Gastroesophageal sphincter (tissue), 4 donors: ENCODE data around the gene FAM111A. TPM values are rescaled to one million over a fixed set of nuclear protein-coding genes. Genes with fewer than 3 reads are reported as not detected.

Experiments used
- ATAC-seq: fragments of 150-250 bp; one replicate; pipeline ENCODE4 v1.9.1; 2016; ENCODE audit warnings: mild to moderate bottlenecking, moderate library complexity
- H3K27ac ChIP-seq, 4 donors: fragments of 200-600 bp; sonication (generic) in 3 of 4; 1 replicate in 3 of 4; 2 replicates in 1 of 4; pipeline ENCODE4 v1.5.1; 2016 to 2019
- H3K27me3 ChIP-seq: fragments of 200-600 bp; sonication (generic); one replicate; pipeline ENCODE4 v1.5.1; 2019
- H3K36me3 ChIP-seq, 2 donors: fragments of 200-600 bp; sonication (generic); one replicate each; pipeline ENCODE4 v1.5.1; 2019; ENCODE audit warnings: control low read depth in 1 of 2
- H3K4me1 ChIP-seq, 3 donors: fragments of 200-600 bp; sonication (generic); 1 replicate in 2 of 3; 2 replicates in 1 of 3; pipeline ENCODE4 v1.5.1; 2016 to 2019; ENCODE audit warnings: control low read depth in 2 of 3
- H3K4me3 ChIP-seq, 2 donors: fragments of 200-600 bp; sonication (generic); one replicate each; pipeline ENCODE4 v1.5.1; 2019; ENCODE audit warnings: mild to moderate bottlenecking in 1 of 2, moderate library complexity in 1 of 2
- H3K9me3 ChIP-seq, 3 donors: fragments of 200-600 bp; sonication (generic); one replicate each; pipeline ENCODE4 v1.5.1; 2017 to 2019; ENCODE audit warnings: control low read depth in 2 of 3
- EP300 ChIP-seq: sonication (generic); formaldehyde crosslinking; IDR thresholded peaks from one replicate; pipeline ENCODE4 v1.6.1; 2017; ENCODE audit warnings: antibody characterized with exemption, mild to moderate bottlenecking
- POLR2A ChIP-seq, 2 donors: fragments of 450-650 bp; IDR thresholded peaks; one replicate each; pipeline ENCODE4 v1.6.1; 2017; ENCODE audit warnings: antibody characterized with exemption in 2 of 2, mild to moderate bottlenecking in 2 of 2, moderate library complexity in 1 of 2
- POLR2AphosphoS5 ChIP-seq: sonication (generic); formaldehyde crosslinking; IDR thresholded peaks from one replicate; pipeline ENCODE4 v1.6.1; 2017; ENCODE audit warnings: antibody characterized with exemption
- WGBS, 2 donors: methylation state at CpG; one replicate each; pipeline ENCODE4 v1.1.5; 2018; ENCODE audit warnings: low coverage in 1 of 2; 5-methylcytosine and 5-hydroxymethylcytosine counted together
- total RNA-seq, 4 donors: library from RNA; depleted of rRNA; stranded (reverse); fragments of >200 nt; gene quantifications; one replicate each; pipeline ENCODE4 v1.1.0, GENCODE V29; 2016
- TF ChIP-seq, protein P1 (sequence below), 4 experiments: fragments of 200-600 bp in 2 of 4; fragments of 450-650 bp in 2 of 4; sonication (generic) in 1 of 4; IDR thresholded peaks; one replicate each; pipeline ENCODE4 v1.5.1; 2017 to 2019; ENCODE audit warnings: antibody characterized with exemption in 4 of 4, mild to moderate bottlenecking in 2 of 4, moderate library complexity in 2 of 4

The FAM111A gene
- total RNA-seq, 4 donors from 2014 or later, result 12.8 to 49.2 (median 22.7) TPM

DNA sequence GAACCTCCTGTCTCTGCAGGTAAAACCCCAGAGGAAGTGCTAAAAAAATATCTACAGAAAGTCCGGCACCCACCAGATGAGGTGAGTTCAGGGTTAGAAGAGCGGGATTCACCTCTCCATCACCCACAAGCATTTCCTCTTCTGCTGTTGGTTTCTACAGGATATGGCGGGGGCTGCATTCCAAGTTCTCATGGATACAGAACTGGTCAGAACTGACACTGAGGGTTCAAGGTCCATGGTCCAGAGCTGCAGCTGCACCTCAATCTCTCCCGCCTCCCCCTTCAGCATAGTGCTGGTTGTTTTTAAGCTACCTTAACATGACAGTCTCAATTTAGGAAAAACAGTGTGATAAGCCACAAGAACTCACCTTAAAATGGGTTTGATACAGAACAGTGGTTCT is 48.4 kb downstream of the FAM111A start:
- Histone ChIP-seq H3K4me3 (no peak overlapping the region), H3K27me3 (no peaks in the 10 kb centered on the region), H3K27ac (no peak overlapping the region), H3K9me3 (no peaks in the 10 kb centered on the region), H3K4me1 (peaks cover 0 to 40% (median under 1%) of the 10 kb centered on the region in 3 donors), H3K36me3 (peaks cover 0 to 46% of the 10 kb centered on the region in 2 donors)
- TF ChIP-seq, protein P1, sequence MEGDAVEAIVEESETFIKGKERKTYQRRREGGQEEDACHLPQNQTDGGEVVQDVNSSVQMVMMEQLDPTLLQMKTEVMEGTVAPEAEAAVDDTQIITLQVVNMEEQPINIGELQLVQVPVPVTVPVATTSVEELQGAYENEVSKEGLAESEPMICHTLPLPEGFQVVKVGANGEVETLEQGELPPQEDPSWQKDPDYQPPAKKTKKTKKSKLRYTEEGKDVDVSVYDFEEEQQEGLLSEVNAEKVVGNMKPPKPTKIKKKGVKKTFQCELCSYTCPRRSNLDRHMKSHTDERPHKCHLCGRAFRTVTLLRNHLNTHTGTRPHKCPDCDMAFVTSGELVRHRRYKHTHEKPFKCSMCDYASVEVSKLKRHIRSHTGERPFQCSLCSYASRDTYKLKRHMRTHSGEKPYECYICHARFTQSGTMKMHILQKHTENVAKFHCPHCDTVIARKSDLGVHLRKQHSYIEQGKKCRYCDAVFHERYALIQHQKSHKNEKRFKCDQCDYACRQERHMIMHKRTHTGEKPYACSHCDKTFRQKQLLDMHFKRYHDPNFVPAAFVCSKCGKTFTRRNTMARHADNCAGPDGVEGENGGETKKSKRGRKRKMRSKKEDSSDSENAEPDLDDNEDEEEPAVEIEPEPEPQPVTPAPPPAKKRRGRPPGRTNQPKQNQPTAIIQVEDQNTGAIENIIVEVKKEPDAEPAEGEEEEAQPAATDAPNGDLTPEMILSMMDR (IDR thresholded peaks at IDR 0.05), result no peak
- TF ChIP-seq POLR2A (IDR thresholded peaks at IDR 0.05) (no peak), EP300 (no peak), POLR2AphosphoS5 (no peak)
- 40 to 100% methylated on average over 1 to 3 of the region's 4 CpGs for WGBS, 2 donors
- no peak for ATAC-seq

DNA sequence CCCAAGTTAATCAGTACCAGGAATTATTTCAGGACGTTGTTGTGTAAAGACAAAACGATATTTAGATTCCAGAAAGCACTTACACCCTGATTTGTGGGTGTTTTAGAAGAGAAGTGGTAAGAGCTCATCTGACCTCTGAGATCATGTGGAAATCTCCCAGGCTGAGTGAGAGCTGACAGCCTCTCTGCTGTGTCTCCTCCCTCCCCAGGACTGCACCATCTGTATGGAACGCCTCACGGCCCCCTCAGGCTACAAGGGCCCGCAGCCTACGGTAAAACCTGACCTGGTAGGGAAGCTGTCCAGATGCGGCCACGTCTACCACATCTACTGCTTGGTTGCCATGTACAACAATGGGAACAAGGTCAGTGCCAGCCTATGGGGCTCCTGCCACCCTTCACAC is 49.2 kb downstream of the FAM111A start:
- TF ChIP-seq, protein P1 (IDR thresholded peaks at IDR 0.05), result no peak
- no peak for TF ChIP-seq POLR2AphosphoS5
- TF ChIP-seq EP300, result no peak
- no peak for TF ChIP-seq POLR2A (IDR thresholded peaks at IDR 0.05)
- no peak overlapping the region for H3K4me3 ChIP-seq
- peaks cover 0 to 53% of the 10 kb centered on the region in 2 donors for H3K36me3 ChIP-seq
- no peak for ATAC-seq
- peaks cover 0 to 32% (median 0%) of the 10 kb centered on the region in 3 donors for H3K4me1 ChIP-seq
- 74% methylated on average over 2 of the region's 8 CpGs; no CpG with 5 or more reads in 1 of the 2 donors for WGBS, 2 donors
- no peak overlapping the region for H3K27ac ChIP-seq
- H3K27me3 ChIP-seq, result no peaks in the 10 kb centered on the region
- H3K9me3 ChIP-seq, result no peaks in the 10 kb centered on the region

DNA sequence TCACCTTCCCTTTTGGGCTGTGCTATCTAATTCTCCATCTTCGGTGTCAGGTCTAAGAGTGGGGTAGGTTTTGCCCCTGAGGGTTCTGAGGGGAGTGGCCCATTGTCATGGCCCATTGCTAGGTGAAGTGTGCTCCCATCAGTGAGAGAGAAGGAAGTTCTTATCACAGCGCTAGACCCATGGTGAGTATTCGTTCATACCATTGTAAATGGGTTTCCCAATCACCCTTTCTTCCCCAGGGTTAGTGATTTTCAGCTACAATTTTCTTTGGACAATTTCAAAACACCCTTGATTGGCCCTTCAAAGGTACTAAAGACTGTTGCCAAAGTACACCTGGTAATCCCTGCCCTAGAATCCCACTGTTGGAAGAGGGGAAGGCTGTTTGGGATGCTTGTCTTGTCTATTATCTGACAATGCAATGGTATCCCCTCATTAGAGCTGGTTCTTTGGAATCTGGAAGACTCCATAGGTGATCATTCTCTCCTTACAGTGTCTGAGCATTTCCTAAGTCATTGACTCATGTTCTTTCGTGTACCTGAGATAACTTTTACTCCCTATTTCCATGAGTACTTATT is 49.9 kb downstream of the FAM111A start:
- H3K4me1 ChIP-seq, result peaks cover 0 to 25% (median 0%) of the 10 kb centered on the region in 3 donors
- H3K36me3 ChIP-seq, result peaks cover 0 to 54% of the 10 kb centered on the region in 2 donors
- H3K27me3 ChIP-seq, result no peaks in the 10 kb centered on the region
- TF ChIP-seq POLR2AphosphoS5, result no peak
- TF ChIP-seq EP300, result no peak
- TF ChIP-seq, protein P1 (IDR thresholded peaks at IDR 0.05), result no peak
- TF ChIP-seq POLR2A (IDR thresholded peaks at IDR 0.05), result no peak
- no peak overlapping the region for H3K27ac ChIP-seq
- H3K9me3 ChIP-seq, result no peaks in the 10 kb centered on the region
- no peak for ATAC-seq
- 82 to 83% methylated on average over 3 to 4 of the region's 4 CpGs for WGBS, 2 donors
- no peak overlapping the region for H3K4me3 ChIP-seq

DNA sequence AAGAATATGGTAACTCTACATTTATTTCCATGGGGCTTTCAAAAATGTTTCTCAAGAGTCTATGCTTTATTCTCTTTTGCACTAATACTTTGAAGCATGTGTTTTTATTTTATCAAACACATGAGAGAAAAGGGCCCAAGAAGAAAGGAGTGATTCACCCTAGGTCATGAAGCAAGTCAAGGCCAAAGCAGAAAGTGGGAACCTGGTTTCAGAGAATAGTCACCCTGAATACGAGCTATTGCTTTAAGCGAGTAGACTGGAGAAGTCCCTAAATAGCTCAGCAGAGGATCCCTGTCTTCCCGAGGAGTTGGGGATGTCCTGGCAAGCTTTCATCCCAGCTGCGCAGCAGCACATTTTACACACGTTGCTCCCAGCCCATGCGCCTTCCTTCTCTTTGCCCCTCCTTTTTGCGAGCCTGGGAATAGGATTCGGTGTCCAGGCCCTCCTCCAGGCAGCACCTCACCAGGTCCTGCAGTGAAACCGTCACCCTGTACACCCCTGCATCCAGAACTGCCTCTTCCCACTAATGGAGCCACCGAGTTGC is 51.0 kb downstream of the FAM111A start:
- TF ChIP-seq POLR2A (IDR thresholded peaks at IDR 0.05) (no peak), POLR2AphosphoS5 (no peak), EP300 (no peak)
- TF ChIP-seq, protein P1 (IDR thresholded peaks at IDR 0.05), result no peak
- Histone ChIP-seq H3K27ac (no peak overlapping the region), H3K36me3 (peaks cover 0 to 54% of the 10 kb centered on the region in 2 donors), H3K4me1 (peaks cover 0 to 20% (median 0%) of the 10 kb centered on the region in 3 donors), H3K27me3 (no peaks in the 10 kb centered on the region), H3K4me3 (no peak overlapping the region), H3K9me3 (no peaks in the 10 kb centered on the region)
- no peak for ATAC-seq
- WGBS, 2 donors, result 83 to 85% methylated on average over 8 to 10 of the region's 10 CpGs

DNA sequence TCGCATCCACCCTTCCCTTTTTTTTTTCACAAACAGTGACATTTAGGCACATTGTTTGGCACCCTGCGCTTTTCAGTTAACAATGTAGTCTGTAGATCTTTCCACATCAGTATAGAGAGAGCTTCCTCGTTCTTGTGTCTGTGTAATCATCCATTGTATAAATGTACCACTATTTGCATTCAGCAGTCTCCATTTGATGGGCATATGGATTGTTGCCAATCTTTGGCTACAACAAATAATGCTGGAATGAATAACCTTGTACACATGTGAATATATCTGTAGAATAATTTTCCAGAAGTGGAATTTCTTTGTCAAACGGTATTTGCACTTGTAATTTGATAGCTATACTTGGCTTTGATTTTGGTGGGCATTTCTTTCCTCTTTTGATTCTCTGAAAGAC is 52.9 kb downstream of the FAM111A start:
- H3K4me3 ChIP-seq, result no peak overlapping the region
- ATAC-seq, result no peak
- no peak for TF ChIP-seq POLR2AphosphoS5
- 81 to 86% methylated on average over 4 of the region's 4 CpGs for whole genome bisulfite sequencing, 2 donors
- no peaks in the 10 kb centered on the region for H3K27me3 ChIP-seq
- no peaks in the 10 kb centered on the region for H3K9me3 ChIP-seq
- no peak overlapping the region for H3K27ac ChIP-seq
- peaks cover 0 to 54% of the 10 kb centered on the region in 2 donors for H3K36me3 ChIP-seq
- peaks cover 0 to 5% (median 0%) of the 10 kb centered on the region in 3 donors for H3K4me1 ChIP-seq
